Parathyroid adenoma (tissue), 2 donors: ENCODE data around the gene MYLK.
"Not testable (repeated sequence)": the region's sequence is repeated elsewhere in the genome, so short reads cannot be mapped to it uniquely, and the experiment has no call there.

ENCODE experiments used
- H2AFZ ChIP-seq: fragments of 300-600 bp; sonication (generic); one replicate; pipeline ENCODE4 v1.7.0; 2017; ENCODE audit warnings: antibody characterized with exemption, mild to moderate bottlenecking
- H3K27ac ChIP-seq: fragments of 300-600 bp; sonication (generic); one replicate; pipeline ENCODE4 v1.7.0; 2017
- H3K27me3 ChIP-seq: fragments of 300-600 bp; sonication (generic); one replicate; pipeline ENCODE4 v1.7.0; 2017; ENCODE audit warnings: low read length; ENCODE audit not compliant: control insufficient read depth, insufficient read depth
- H3K36me3 ChIP-seq: fragments of 300-600 bp; sonication (generic); one replicate; pipeline ENCODE4 v1.7.0; 2017; ENCODE audit warnings: low read length; ENCODE audit not compliant: control insufficient read depth, insufficient read depth
- H3K4me1 ChIP-seq: fragments of 300-600 bp; sonication (generic); one replicate; pipeline ENCODE4 v1.7.0; 2017; ENCODE audit warnings: control low read depth
- H3K4me2 ChIP-seq: fragments of 300-600 bp; sonication (generic); one replicate; pipeline ENCODE4 v1.7.0; 2017; ENCODE audit warnings: low read length
- H3K4me3 ChIP-seq: fragments of 300-600 bp; sonication (generic); one replicate; pipeline ENCODE4 v1.7.0; 2017; ENCODE audit warnings: low read depth, low read length
- H3K79me2 ChIP-seq: fragments of 300-600 bp; sonication (generic); one replicate; pipeline ENCODE4 v1.7.0; 2017; ENCODE audit warnings: control low read depth
- H3K9ac ChIP-seq: fragments of 300-600 bp; sonication (generic); one replicate; pipeline ENCODE4 v1.7.0; 2017; ENCODE audit warnings: mild to moderate bottlenecking
- H3K9me3 ChIP-seq: fragments of 300-600 bp; sonication (generic); one replicate; pipeline ENCODE4 v1.7.0; 2017; ENCODE audit warnings: low read length; ENCODE audit not compliant: control insufficient read depth
- CTCF ChIP-seq: fragments of 300-600 bp; sonication (generic); IDR thresholded peaks from one replicate; pipeline ENCODE4 v1.7.0; 2017; ENCODE audit warnings: antibody characterized with exemption, mild to moderate bottlenecking
- donor health status: primary hyperparathyroidism.

MYLK gene

GRCh38 chr3:123716411-123716810, 167.7 kb downstream of the MYLK start:
- H3K27ac ChIP-seq: no peak overlapping the region
- no peaks in the 10 kb centered on the region for H3K36me3 ChIP-seq

GRCh38 chr3:123713211-123713610, 170.9 kb downstream of the MYLK start:
- TF ChIP-seq CTCF: no peak
- H3K4me1 ChIP-seq: no peaks in the 10 kb centered on the region

More at GRCh38 chr3:123716411-123716810, 167.7 kb downstream of the MYLK start:
- Histone ChIP-seq H3K9me3 (no peaks in the 10 kb centered on the region), H3K79me2 (no peaks in the 10 kb centered on the region), H3K9ac (no peak overlapping the region), H3K4me3 (no peak overlapping the region), H3K4me2 (no peak overlapping the region), H2AFZ (no peak overlapping the region), H3K4me1 (no peaks in the 10 kb centered on the region), H3K27me3 (no peaks in the 10 kb centered on the region)
- no peak for TF ChIP-seq CTCF

GRCh38 chr3:123712077-123712860, 171.9 kb downstream of the MYLK start:
- Histone ChIP-seq H3K9ac (no peak overlapping the region), H3K27ac (peak overlapping the region; percentile 32), H3K9me3 (no peaks in the 10 kb centered on the region), H3K4me3 (no peak overlapping the region), H3K4me1 (no peaks in the 10 kb centered on the region), H3K36me3 (no peaks in the 10 kb centered on the region), H3K4me2 (no peak overlapping the region), H3K27me3 (no peaks in the 10 kb centered on the region), H2AFZ (peak overlapping the region; percentile 5), H3K79me2 (no peaks in the 10 kb centered on the region)
- no peak for TF ChIP-seq CTCF

More at GRCh38 chr3:123713211-123713610, 170.9 kb downstream of the MYLK start:
- no peak overlapping the region for H3K4me3 ChIP-seq
- H3K27me3 ChIP-seq: no peaks in the 10 kb centered on the region
- H3K9me3 ChIP-seq: no peaks in the 10 kb centered on the region
- no peak overlapping the region for H3K27ac ChIP-seq
- no peak overlapping the region for H3K9ac ChIP-seq
- no peak overlapping the region for H3K4me2 ChIP-seq
- no peak overlapping the region for H2AFZ ChIP-seq
- H3K36me3 ChIP-seq: no peaks in the 10 kb centered on the region
- no peaks in the 10 kb centered on the region for H3K79me2 ChIP-seq

GRCh38 chr3:123711356-123711755, 172.8 kb downstream of the MYLK start:
- H3K27ac ChIP-seq: no peak overlapping the region
- H3K9me3 ChIP-seq: no peaks in the 10 kb centered on the region
- TF ChIP-seq CTCF: no peak

GRCh38 chr3:123708531-123708930, 175.6 kb downstream of the MYLK start:
- Histone ChIP-seq H3K9me3 (no peaks in the 10 kb centered on the region), H3K4me3 (no peak overlapping the region), H3K36me3 (no peaks in the 10 kb centered on the region), H3K4me2 (no peak overlapping the region), H3K4me1 (no peaks in the 10 kb centered on the region), H3K27me3 (no peaks in the 10 kb centered on the region), H3K79me2 (no peaks in the 10 kb centered on the region), H3K27ac (no peak overlapping the region), H2AFZ (no peak overlapping the region), H3K9ac (no peak overlapping the region)
- no peak for TF ChIP-seq CTCF

More at GRCh38 chr3:123711356-123711755, 172.8 kb downstream of the MYLK start:
- Histone ChIP-seq H3K27me3 (no peaks in the 10 kb centered on the region), H3K9ac (no peak overlapping the region), H3K79me2 (no peaks in the 10 kb centered on the region), H3K4me1 (no peaks in the 10 kb centered on the region), H3K4me3 (no peak overlapping the region), H3K4me2 (no peak overlapping the region), H3K36me3 (no peaks in the 10 kb centered on the region), H2AFZ (no peak overlapping the region)

- H3K9ac ChIP-seq, H3K4me2 ChIP-seq, H3K27me3 ChIP-seq, H3K9me3 ChIP-seq, H2AFZ ChIP-seq, H3K36me3 ChIP-seq, H3K4me3 ChIP-seq, H3K79me2 ChIP-seq, H3K4me1 ChIP-seq, H3K27ac ChIP-seq: not testable (repeated sequence)
Measured at GRCh38 chr3:123707641-123708040, 176.5 kb downstream of the MYLK start.
